Measurements from ENCODE around the gene ITGA7. TPM values are rescaled to one million over a fixed set of nuclear protein-coding genes. Genes with fewer than 3 reads are reported as not detected.
A peak's percentile ranks its signal among the peaks of the same experiment; 100 is the strongest.

The ITGA7 gene
- total and polyA plus RNA-seq, 4 donors, result 34.4 to 115 (median 66.4) TPM

GRCh38 chr12:55726971-55727370, 19.3 kb upstream of the ITGA7 start:
- H3K27me3 ChIP-seq (ENCODE audit: control insufficient read depth, insufficient read depth, low read length), result no peaks in the 10 kb centered on the region
- H3K4me1 ChIP-seq (ENCODE audit: control insufficient read depth, insufficient read depth, low read length), result peaks cover 56% of the 10 kb centered on the region
- DNase-seq (ENCODE audit: low read depth in 4 of 6, low spot score in 6 of 6), result no peak
- WGBS (ENCODE audit: insufficient coverage), result 55% methylated on average over 10 of the region's 10 CpGs
- H3K36me3 ChIP-seq (ENCODE audit: control insufficient read depth, insufficient read depth, low read length), result peaks cover 39% of the 10 kb centered on the region
- peak overlapping the region; percentile 82 for H3K4me3 ChIP-seq (ENCODE audit: low read depth, low read length)
- no peak overlapping the region for H3K27ac ChIP-seq (ENCODE audit: low read depth, low read length)
- H3K9me3 ChIP-seq (ENCODE audit: control insufficient read depth, insufficient read depth, low read length), result no peaks in the 10 kb centered on the region

GRCh38 chr12:55725556-55725955, 17.9 kb upstream of the ITGA7 start:
- Histone ChIP-seq H3K4me1 (ENCODE audit: control insufficient read depth, insufficient read depth, low read length) (peaks cover 58% of the 10 kb centered on the region), H3K36me3 (ENCODE audit: control insufficient read depth, insufficient read depth, low read length) (peaks cover 48% of the 10 kb centered on the region), H3K9me3 (ENCODE audit: control insufficient read depth, insufficient read depth, low read length) (no peaks in the 10 kb centered on the region), H3K27ac (ENCODE audit: low read depth, low read length) (no peak overlapping the region), H3K4me3 (ENCODE audit: low read depth, low read length) (no peak overlapping the region), H3K27me3 (ENCODE audit: control insufficient read depth, insufficient read depth, low read length) (no peaks in the 10 kb centered on the region)
- 85% methylated on average over 1 of the region's 3 CpGs for WGBS (ENCODE audit: insufficient coverage)
- no peak for DNase-seq (ENCODE audit: low read depth in 4 of 6, low spot score in 6 of 6)

GRCh38 chr12:55724940-55725309, 17.2 kb upstream of the ITGA7 start:
- no peak overlapping the region for H3K4me3 ChIP-seq (ENCODE audit: low read depth, low read length)
- DNase-seq (ENCODE audit: low read depth in 4 of 6, low spot score in 6 of 6), result no peak
- H3K27ac ChIP-seq (ENCODE audit: low read depth, low read length), result no peak overlapping the region
- H3K27me3 ChIP-seq (ENCODE audit: control insufficient read depth, insufficient read depth, low read length), result no peaks in the 10 kb centered on the region
- WGBS (ENCODE audit: insufficient coverage), result 58% methylated on average over 2 of the region's 3 CpGs
- peaks cover 52% of the 10 kb centered on the region for H3K36me3 ChIP-seq (ENCODE audit: control insufficient read depth, insufficient read depth, low read length)
- no peaks in the 10 kb centered on the region for H3K9me3 ChIP-seq (ENCODE audit: control insufficient read depth, insufficient read depth, low read length)
- peaks cover 58% of the 10 kb centered on the region for H3K4me1 ChIP-seq (ENCODE audit: control insufficient read depth, insufficient read depth, low read length)

GRCh38 chr12:55724226-55724939, 16.7 kb upstream of the ITGA7 start:
- Histone ChIP-seq H3K36me3 (ENCODE audit: control insufficient read depth, insufficient read depth, low read length) (peaks cover 57% of the 10 kb centered on the region), H3K27me3 (ENCODE audit: control insufficient read depth, insufficient read depth, low read length) (no peaks in the 10 kb centered on the region), H3K4me1 (ENCODE audit: control insufficient read depth, insufficient read depth, low read length) (peaks cover 58% of the 10 kb centered on the region), H3K9me3 (ENCODE audit: control insufficient read depth, insufficient read depth, low read length) (no peaks in the 10 kb centered on the region), H3K4me3 (ENCODE audit: low read depth, low read length) (no peak overlapping the region), H3K27ac (ENCODE audit: low read depth, low read length) (no peak overlapping the region)
- 72% methylated on average over 8 of the region's 11 CpGs for WGBS (ENCODE audit: insufficient coverage)
- DNase-seq (ENCODE audit: low read depth in 4 of 6, low spot score in 6 of 6), result peak in 2 of 6 donors; percentile 65 to 67

GRCh38 chr12:55723516-55724225, 16.0 kb upstream of the ITGA7 start:
- peaks cover 64% of the 10 kb centered on the region for H3K36me3 ChIP-seq (ENCODE audit: control insufficient read depth, insufficient read depth, low read length)
- H3K27ac ChIP-seq (ENCODE audit: low read depth, low read length), result no peak overlapping the region
- WGBS (ENCODE audit: insufficient coverage), result 83% methylated on average over 10 of the region's 10 CpGs

GRCh38 chr12:55722948-55723347, 15.2 kb upstream of the ITGA7 start:
- Histone ChIP-seq H3K9me3 (ENCODE audit: control insufficient read depth, insufficient read depth, low read length) (no peaks in the 10 kb centered on the region), H3K4me1 (ENCODE audit: control insufficient read depth, insufficient read depth, low read length) (peaks cover 66% of the 10 kb centered on the region), H3K27me3 (ENCODE audit: control insufficient read depth, insufficient read depth, low read length) (no peaks in the 10 kb centered on the region), H3K4me3 (ENCODE audit: low read depth, low read length) (no peak overlapping the region), H3K36me3 (ENCODE audit: control insufficient read depth, insufficient read depth, low read length) (peaks cover 68% of the 10 kb centered on the region), H3K27ac (ENCODE audit: low read depth, low read length) (no peak overlapping the region)
- no peak for DNase-seq (ENCODE audit: low read depth in 4 of 6, low spot score in 6 of 6)
- WGBS (ENCODE audit: insufficient coverage), result 100% methylated on average over 1 of the region's 8 CpGs

More at GRCh38 chr12:55723516-55724225, 16.0 kb upstream of the ITGA7 start:
- Histone ChIP-seq H3K4me1 (ENCODE audit: control insufficient read depth, insufficient read depth, low read length) (peaks cover 61% of the 10 kb centered on the region), H3K27me3 (ENCODE audit: control insufficient read depth, insufficient read depth, low read length) (no peaks in the 10 kb centered on the region), H3K4me3 (ENCODE audit: low read depth, low read length) (no peak overlapping the region), H3K9me3 (ENCODE audit: control insufficient read depth, insufficient read depth, low read length) (no peaks in the 10 kb centered on the region)
- DNase-seq (ENCODE audit: low read depth in 4 of 6, low spot score in 6 of 6), result no peak

- no peak overlapping the region for H3K4me3 ChIP-seq (ENCODE audit: low read depth, low read length)
- H3K27ac ChIP-seq (ENCODE audit: low read depth, low read length), result no peak overlapping the region
- H3K9me3 ChIP-seq (ENCODE audit: control insufficient read depth, insufficient read depth, low read length), result no peaks in the 10 kb centered on the region
- peaks cover 62% of the 10 kb centered on the region for H3K36me3 ChIP-seq (ENCODE audit: control insufficient read depth, insufficient read depth, low read length)
- 78% methylated on average over 10 of the region's 14 CpGs for WGBS (ENCODE audit: insufficient coverage)
- DNase-seq (ENCODE audit: low read depth in 4 of 6, low spot score in 6 of 6), result no peak
- H3K4me1 ChIP-seq (ENCODE audit: control insufficient read depth, insufficient read depth, low read length), result peaks cover 65% of the 10 kb centered on the region
- H3K27me3 ChIP-seq (ENCODE audit: control insufficient read depth, insufficient read depth, low read length), result no peaks in the 10 kb centered on the region
Observed at GRCh38 chr12:55721601-55722213, 14.0 kb upstream of the ITGA7 start.

GRCh38 chr12:55720894-55721444, 13.3 kb upstream of the ITGA7 start:
- Histone ChIP-seq H3K9me3 (ENCODE audit: control insufficient read depth, insufficient read depth, low read length) (no peaks in the 10 kb centered on the region), H3K4me1 (ENCODE audit: control insufficient read depth, insufficient read depth, low read length) (peaks cover 68% of the 10 kb centered on the region), H3K36me3 (ENCODE audit: control insufficient read depth, insufficient read depth, low read length) (peaks cover 55% of the 10 kb centered on the region), H3K27me3 (ENCODE audit: control insufficient read depth, insufficient read depth, low read length) (no peaks in the 10 kb centered on the region), H3K27ac (ENCODE audit: low read depth, low read length) (no peak overlapping the region), H3K4me3 (ENCODE audit: low read depth, low read length) (no peak overlapping the region)
- 36% methylated on average over 9 of the region's 9 CpGs for WGBS (ENCODE audit: insufficient coverage)
- DNase-seq (ENCODE audit: low read depth in 4 of 6, low spot score in 6 of 6), result peak in 1 of 6 donors; percentile 69

- Histone ChIP-seq H3K27ac (ENCODE audit: low read depth, low read length) (peak within 1 kb of the TSS; percentile 97), H3K27me3 (ENCODE audit: control insufficient read depth, insufficient read depth, low read length) (no peaks in the 10 kb centered on the region), H3K4me3 (ENCODE audit: low read depth, low read length) (no peak within 1 kb of the TSS), H3K4me1 (ENCODE audit: control insufficient read depth, insufficient read depth, low read length) (peaks cover 73% of the 10 kb centered on the region), H3K36me3 (ENCODE audit: control insufficient read depth, insufficient read depth, low read length) (peaks cover 49% of the 10 kb centered on the region), H3K9me3 (ENCODE audit: control insufficient read depth, insufficient read depth, low read length) (no peaks in the 10 kb centered on the region)
- no CpG with 5 or more reads among the region's 6 CpGs for WGBS (ENCODE audit: insufficient coverage)
- DNase-seq (ENCODE audit: low read depth in 4 of 6, low spot score in 6 of 6), result peak in 1 of 6 donors; percentile 66
Observed at GRCh38 chr12:55720071-55720564, 12.4 kb upstream of the ITGA7 start, which contains the start of gene RDH5. Gene RDH5 (plus strand): TSS chr12:55720393. CDS start chr12:55721185, 792 bp downstream.
